HCT116 (cell line): ENCODE data around the gene KIR2DL1.
"Not testable (repeated sequence)": the region's sequence is repeated elsewhere in the genome, so short reads cannot be mapped to it uniquely, and the experiment has no call there.

Experiments used
- POLR2A ChIP-seq: IDR thresholded peaks from 2 replicates; pipeline ENCODE4 v1.7.0; 2011; ENCODE audit warnings: borderline replicate concordance; ENCODE audit not compliant: insufficient read depth, insufficient read length; ENCODE audit errors: extremely low read depth
- TF ChIP-seq, protein P1 (sequence below), 3 experiments: fragments of 200-600 bp in 1 of 3; sonication (generic) in 1 of 3; IDR thresholded peaks in 2 of 3; conservative IDR thresholded peaks in 1 of 3; 2 replicates each; pipeline ENCODE4 v1.5.1; 2012 to 2017; ENCODE audit warnings: low read depth in 2 of 3, low read length in 2 of 3, antibody characterized with exemption in 1 of 3, borderline replicate concordance in 1 of 3, control low read depth in 1 of 3, mild to moderate bottlenecking in 1 of 3, mixed read lengths in 1 of 3, mixed run types in 1 of 3, moderate library complexity in 1 of 3; ENCODE audit not compliant: insufficient read depth in 1 of 3
- TF ChIP-seq, protein P2 (sequence below): IDR thresholded peaks from 2 replicates; pipeline ENCODE4 v1.6.1; 2012

DNA sequence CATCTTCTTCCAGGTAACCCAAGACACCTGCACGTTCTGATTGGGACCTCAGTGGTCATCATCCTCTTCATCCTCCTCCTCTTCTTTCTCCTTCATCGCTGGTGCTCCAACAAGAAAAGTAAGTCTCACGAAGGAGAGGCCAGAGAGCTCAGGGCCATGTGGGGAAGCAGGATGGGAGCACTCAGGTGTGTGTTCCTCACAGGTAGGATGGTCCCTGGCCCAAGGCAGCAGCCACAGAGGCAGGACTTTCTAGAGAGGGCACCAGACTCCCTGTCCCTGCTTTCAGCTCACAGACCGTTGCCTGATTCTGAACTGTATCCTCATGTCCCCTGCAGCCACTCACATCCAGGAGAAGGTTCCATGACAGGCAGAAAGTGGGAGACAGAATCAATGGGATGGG is 3.1 kb upstream of the KIR2DL1 start:
- TF ChIP-seq, protein P1, sequence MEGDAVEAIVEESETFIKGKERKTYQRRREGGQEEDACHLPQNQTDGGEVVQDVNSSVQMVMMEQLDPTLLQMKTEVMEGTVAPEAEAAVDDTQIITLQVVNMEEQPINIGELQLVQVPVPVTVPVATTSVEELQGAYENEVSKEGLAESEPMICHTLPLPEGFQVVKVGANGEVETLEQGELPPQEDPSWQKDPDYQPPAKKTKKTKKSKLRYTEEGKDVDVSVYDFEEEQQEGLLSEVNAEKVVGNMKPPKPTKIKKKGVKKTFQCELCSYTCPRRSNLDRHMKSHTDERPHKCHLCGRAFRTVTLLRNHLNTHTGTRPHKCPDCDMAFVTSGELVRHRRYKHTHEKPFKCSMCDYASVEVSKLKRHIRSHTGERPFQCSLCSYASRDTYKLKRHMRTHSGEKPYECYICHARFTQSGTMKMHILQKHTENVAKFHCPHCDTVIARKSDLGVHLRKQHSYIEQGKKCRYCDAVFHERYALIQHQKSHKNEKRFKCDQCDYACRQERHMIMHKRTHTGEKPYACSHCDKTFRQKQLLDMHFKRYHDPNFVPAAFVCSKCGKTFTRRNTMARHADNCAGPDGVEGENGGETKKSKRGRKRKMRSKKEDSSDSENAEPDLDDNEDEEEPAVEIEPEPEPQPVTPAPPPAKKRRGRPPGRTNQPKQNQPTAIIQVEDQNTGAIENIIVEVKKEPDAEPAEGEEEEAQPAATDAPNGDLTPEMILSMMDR (IDR thresholded peaks at IDR 0.05 in 2 of 3, conservative IDR thresholded peaks at IDR 0.05 in 1 of 3; ENCODE audit: borderline replicate concordance in 1 of 3, insufficient read depth in 1 of 3, low read depth in 2 of 3, low read length in 2 of 3): not testable (repeated sequence)
- TF ChIP-seq, protein P2, sequence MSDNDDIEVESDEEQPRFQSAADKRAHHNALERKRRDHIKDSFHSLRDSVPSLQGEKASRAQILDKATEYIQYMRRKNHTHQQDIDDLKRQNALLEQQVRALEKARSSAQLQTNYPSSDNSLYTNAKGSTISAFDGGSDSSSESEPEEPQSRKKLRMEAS: not testable (repeated sequence)
- TF ChIP-seq POLR2A: not testable (repeated sequence)
